GM19397 (cell line): ENCODE measurements around the gene SPOUT1.
A peak's percentile ranks its signal among the peaks of the same experiment; 100 is the strongest.
"Not testable (repeated sequence)": the region's sequence is repeated elsewhere in the genome, so short reads cannot be mapped to it uniquely, and the experiment has no call there.

Source experiments
- ATAC-seq: cut with Tn5 transposase; IDR thresholded peaks from one replicate; pipeline ENCODE4 v1.9.1; 2021; ENCODE audit warnings: mild to moderate bottlenecking, moderate library complexity; ENCODE audit not compliant: unreplicated experiment

The SPOUT1 gene

GRCh38 chr9:128780093-128780492 is 49.5 kb downstream of the SPOUT1 start:
- not testable (repeated sequence) for ATAC-seq

- no peak for ATAC-seq
Observed at GRCh38 chr9:128774804-128775203, 54.8 kb downstream of the SPOUT1 start.

- ATAC-seq = no peak
Observed at GRCh38 chr9:128773049-128773448, 56.5 kb downstream of the SPOUT1 start.

- peak; percentile 96 for ATAC-seq
Observed at GRCh38 chr9:128771745-128772519, 57.7 kb downstream of the SPOUT1 start, which contains the start of gene ZER1. TSS of gene ZER1 (minus strand) at chr9:128771927. CDS start at chr9:128755565, 16,362 bp downstream.

GRCh38 chr9:128771094-128771721 is 58.4 kb downstream of the SPOUT1 start:
- ATAC-seq = peak; percentile 22

- ATAC-seq = no peak
Observed at GRCh38 chr9:128770286-128771030, 59.1 kb downstream of the SPOUT1 start.
